WERI-Rb-1 (cell line): ENCODE data around the gene SORBS2.

Experiments
- DNase-seq: peaks from one replicate; pipeline ENCODE4 v3.0.0-alpha.2; 2020
- H3K27ac ChIP-seq: fragments of 250-450 bp; sonication (Bioruptor Pico); 2 replicates; pipeline ENCODE4 v1.5.1; 2020; ENCODE audit warnings: mild to moderate bottlenecking, moderate library complexity
- H3K27me3 ChIP-seq: fragments of 250-450 bp; sonication (Bioruptor Pico); 2 replicates; pipeline ENCODE4 v1.5.1; 2021; ENCODE audit warnings: mild to moderate bottlenecking, low read depth, moderate library complexity; ENCODE audit not compliant: insufficient read depth, severe bottlenecking
- H3K36me3 ChIP-seq: fragments of 250-450 bp; sonication (Bioruptor Pico); 2 replicates; pipeline ENCODE4 v1.5.1; 2020; ENCODE audit warnings: mild to moderate bottlenecking, moderate library complexity
- H3K4me3 ChIP-seq: 2 replicates; pipeline ENCODE4 v1.5.1; 2011; ENCODE audit warnings: low read depth, mild to moderate bottlenecking, control low read depth, low read length
- H3K9me3 ChIP-seq: fragments of 250-450 bp; sonication (Bioruptor Pico); 2 replicates; pipeline ENCODE4 v1.5.1; 2021; ENCODE audit warnings: mild to moderate bottlenecking, moderate library complexity; ENCODE audit not compliant: severe bottlenecking
- TF ChIP-seq, protein P1 (sequence below): IDR thresholded peaks from 2 replicates; pipeline ENCODE4 v1.5.1; 2011; ENCODE audit warnings: low read depth, mild to moderate bottlenecking, control low read depth, inconsistent platforms, low read length

SORBS2 gene

DNA sequence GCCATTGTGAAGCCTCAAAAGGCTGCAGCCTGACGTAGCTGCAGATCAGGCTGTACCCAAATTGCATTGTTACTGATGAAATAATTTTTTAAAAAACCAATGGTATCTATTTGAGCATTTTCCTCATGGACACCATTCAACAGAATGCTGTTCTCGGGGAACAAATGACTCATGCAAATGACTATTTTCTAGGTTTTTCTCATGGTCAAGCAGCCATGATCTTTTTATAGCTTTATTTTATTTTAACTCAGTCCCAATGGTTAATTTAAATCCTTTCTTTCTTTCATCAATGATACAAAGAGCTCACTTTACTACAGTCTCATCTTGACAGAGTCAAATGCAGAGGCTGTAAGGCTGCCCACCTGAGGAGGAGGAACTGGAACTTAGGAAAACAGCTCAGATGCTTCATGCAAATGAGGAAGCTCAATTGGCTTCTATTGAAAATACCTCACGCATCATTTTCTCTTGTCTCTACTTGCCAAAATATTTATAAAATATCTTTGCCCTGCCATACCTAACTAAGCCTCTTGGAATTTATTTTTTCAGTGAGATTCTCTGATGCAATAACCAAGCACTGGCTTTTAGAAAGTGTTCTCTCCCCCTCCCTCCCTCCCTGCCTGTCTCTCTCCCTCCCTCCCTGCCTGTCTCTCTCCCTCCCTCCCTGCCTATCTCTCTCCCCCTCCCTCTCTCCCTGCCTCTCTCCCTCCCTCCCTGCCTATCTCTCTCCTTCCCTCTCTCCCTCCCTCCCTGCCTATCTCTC, 81.0 kb downstream of the SORBS2 start:
- TF ChIP-seq, protein P1, sequence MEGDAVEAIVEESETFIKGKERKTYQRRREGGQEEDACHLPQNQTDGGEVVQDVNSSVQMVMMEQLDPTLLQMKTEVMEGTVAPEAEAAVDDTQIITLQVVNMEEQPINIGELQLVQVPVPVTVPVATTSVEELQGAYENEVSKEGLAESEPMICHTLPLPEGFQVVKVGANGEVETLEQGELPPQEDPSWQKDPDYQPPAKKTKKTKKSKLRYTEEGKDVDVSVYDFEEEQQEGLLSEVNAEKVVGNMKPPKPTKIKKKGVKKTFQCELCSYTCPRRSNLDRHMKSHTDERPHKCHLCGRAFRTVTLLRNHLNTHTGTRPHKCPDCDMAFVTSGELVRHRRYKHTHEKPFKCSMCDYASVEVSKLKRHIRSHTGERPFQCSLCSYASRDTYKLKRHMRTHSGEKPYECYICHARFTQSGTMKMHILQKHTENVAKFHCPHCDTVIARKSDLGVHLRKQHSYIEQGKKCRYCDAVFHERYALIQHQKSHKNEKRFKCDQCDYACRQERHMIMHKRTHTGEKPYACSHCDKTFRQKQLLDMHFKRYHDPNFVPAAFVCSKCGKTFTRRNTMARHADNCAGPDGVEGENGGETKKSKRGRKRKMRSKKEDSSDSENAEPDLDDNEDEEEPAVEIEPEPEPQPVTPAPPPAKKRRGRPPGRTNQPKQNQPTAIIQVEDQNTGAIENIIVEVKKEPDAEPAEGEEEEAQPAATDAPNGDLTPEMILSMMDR: no peak
- Histone ChIP-seq H3K27ac (no peak overlapping the region), H3K27me3 (no peaks in the 10 kb centered on the region), H3K36me3 (no peaks in the 10 kb centered on the region), H3K4me3 (no peak overlapping the region), H3K9me3 (no peaks in the 10 kb centered on the region)
- no peak for DNase-seq

GRCh38 chr4:185730387-185730786, 81.6 kb downstream of the SORBS2 start:
- no peak for DNase-seq
- TF ChIP-seq, protein P1: no peak
- no peak overlapping the region for H3K4me3 ChIP-seq
- H3K36me3 ChIP-seq: no peaks in the 10 kb centered on the region
- no peaks in the 10 kb centered on the region for H3K27me3 ChIP-seq
- no peaks in the 10 kb centered on the region for H3K9me3 ChIP-seq
- H3K27ac ChIP-seq: no peak overlapping the region

DNA sequence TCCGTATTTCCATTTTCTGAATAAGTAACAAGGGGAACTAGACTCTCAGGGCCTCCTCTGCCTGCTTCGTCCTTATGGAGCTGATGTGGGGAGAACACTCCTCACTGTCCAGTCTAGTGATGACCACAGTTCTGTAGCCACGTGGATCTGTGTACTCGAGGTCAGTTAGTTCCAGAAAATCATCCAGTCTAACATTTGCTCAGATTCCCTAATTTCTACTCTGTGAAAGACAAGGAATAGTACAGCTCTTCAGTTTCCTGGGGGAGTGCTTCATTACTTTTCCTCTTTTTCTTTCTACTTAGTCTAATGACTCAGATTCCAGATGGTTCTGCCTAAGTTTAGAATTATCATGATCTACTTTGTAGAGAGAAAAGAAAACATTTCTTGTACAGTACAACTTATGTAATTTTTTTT, 82.6 kb downstream of the SORBS2 start:
- H3K27me3 ChIP-seq: no peaks in the 10 kb centered on the region
- H3K4me3 ChIP-seq: no peak overlapping the region
- H3K27ac ChIP-seq: no peak overlapping the region
- no peaks in the 10 kb centered on the region for H3K9me3 ChIP-seq
- no peak for DNase-seq
- TF ChIP-seq, protein P1: no peak
- H3K36me3 ChIP-seq: no peaks in the 10 kb centered on the region

- no peaks in the 10 kb centered on the region for H3K36me3 ChIP-seq
- H3K4me3 ChIP-seq: no peak overlapping the region
- no peaks in the 10 kb centered on the region for H3K27me3 ChIP-seq
- TF ChIP-seq, protein P1: no peak
- no peak overlapping the region for H3K27ac ChIP-seq
- H3K9me3 ChIP-seq: no peaks in the 10 kb centered on the region
- DNase-seq: no peak
These were observed 83.1 kb downstream of the SORBS2 start for GRCh38 chr4:185728893-185729292.

DNA sequence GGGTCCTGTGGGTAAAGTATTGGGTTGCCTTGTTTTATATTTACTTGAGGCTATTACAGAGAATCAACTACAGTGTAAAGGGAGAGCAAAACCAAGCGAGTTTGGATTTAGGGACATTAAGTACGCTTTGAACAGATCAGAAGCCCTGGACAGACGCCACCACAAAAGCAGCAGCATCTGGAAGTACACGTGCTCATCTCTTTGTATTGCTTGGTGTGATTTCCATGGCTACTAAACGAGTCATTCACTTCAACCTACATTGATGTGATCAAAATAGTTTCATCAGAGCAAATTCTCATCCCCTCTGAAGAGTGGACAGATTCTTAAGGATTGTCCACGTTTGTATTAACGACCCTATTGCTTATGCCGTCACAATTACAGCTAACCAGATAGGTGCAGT, 85.1 kb downstream of the SORBS2 start:
- no peak for DNase-seq
- no peaks in the 10 kb centered on the region for H3K9me3 ChIP-seq
- no peaks in the 10 kb centered on the region for H3K27me3 ChIP-seq
- H3K36me3 ChIP-seq: no peaks in the 10 kb centered on the region
- TF ChIP-seq, protein P1: no peak
- H3K4me3 ChIP-seq: no peak overlapping the region
- no peak overlapping the region for H3K27ac ChIP-seq
